ENCODE results near the gene SMURF2.

- TF ChIP-seq, protein P1, sequence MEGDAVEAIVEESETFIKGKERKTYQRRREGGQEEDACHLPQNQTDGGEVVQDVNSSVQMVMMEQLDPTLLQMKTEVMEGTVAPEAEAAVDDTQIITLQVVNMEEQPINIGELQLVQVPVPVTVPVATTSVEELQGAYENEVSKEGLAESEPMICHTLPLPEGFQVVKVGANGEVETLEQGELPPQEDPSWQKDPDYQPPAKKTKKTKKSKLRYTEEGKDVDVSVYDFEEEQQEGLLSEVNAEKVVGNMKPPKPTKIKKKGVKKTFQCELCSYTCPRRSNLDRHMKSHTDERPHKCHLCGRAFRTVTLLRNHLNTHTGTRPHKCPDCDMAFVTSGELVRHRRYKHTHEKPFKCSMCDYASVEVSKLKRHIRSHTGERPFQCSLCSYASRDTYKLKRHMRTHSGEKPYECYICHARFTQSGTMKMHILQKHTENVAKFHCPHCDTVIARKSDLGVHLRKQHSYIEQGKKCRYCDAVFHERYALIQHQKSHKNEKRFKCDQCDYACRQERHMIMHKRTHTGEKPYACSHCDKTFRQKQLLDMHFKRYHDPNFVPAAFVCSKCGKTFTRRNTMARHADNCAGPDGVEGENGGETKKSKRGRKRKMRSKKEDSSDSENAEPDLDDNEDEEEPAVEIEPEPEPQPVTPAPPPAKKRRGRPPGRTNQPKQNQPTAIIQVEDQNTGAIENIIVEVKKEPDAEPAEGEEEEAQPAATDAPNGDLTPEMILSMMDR (IDR thresholded peaks at IDR 0.05): no peak
- TF ChIP-seq POLR2A (IDR thresholded peaks at IDR 0.05): no peak
Measured at GRCh38 chr17:64504769-64505339, 157.3 kb downstream of the SMURF2 start.

All from breast epithelium (tissue), 3 donors.